HepG2 (cell line): ENCODE measurements around the gene FIZ1. TPM values are rescaled to one million over a fixed set of nuclear protein-coding genes. Genes with fewer than 3 reads are reported as not detected.

Source experiments
- ATAD3A ChIP-seq: sonication (generic); formaldehyde crosslinking; IDR thresholded peaks from 2 replicates; pipeline ENCODE4 v1.4.0; 2020; ENCODE audit warnings: missing genetic modification reagents
- ATF3 ChIP-seq: sonication (generic); formaldehyde crosslinking; IDR thresholded peaks from 2 replicates; pipeline ENCODE4 v1.4.0; 2020; ENCODE audit warnings: missing genetic modification reagents
- DR1 ChIP-seq: sonication (generic); formaldehyde crosslinking; IDR thresholded peaks from 2 replicates; pipeline ENCODE4 v1.8.0; 2021; ENCODE audit warnings: mild to moderate bottlenecking, missing genetic modification reagents, inconsistent platforms
- GPN1 ChIP-seq: sonication (generic); formaldehyde crosslinking; IDR thresholded peaks from 2 replicates; pipeline ENCODE4 v1.5.1; 2020; ENCODE audit warnings: missing genetic modification reagents, borderline replicate concordance
- HNRNPH1 ChIP-seq: fragments of 200-400 bp; formaldehyde crosslinking; optimal IDR thresholded peaks from 2 replicates; pipeline ENCODE3; 2017; ENCODE audit warnings: mild to moderate bottlenecking, low read depth, low read length
- HOXD1 ChIP-seq: sonication (generic); formaldehyde crosslinking; IDR thresholded peaks from 2 replicates; pipeline ENCODE4 v1.5.0; 2020; ENCODE audit warnings: missing genetic modification reagents
- KLF15 ChIP-seq: sonication (generic); formaldehyde crosslinking; IDR thresholded peaks from 2 replicates; pipeline ENCODE4 v1.8.1; 2023; ENCODE audit warnings: borderline replicate concordance, mild to moderate bottlenecking, inconsistent platforms, missing genetic modification reagents, mixed read lengths
- KLF6 ChIP-seq: IDR thresholded peaks from 2 replicates; pipeline ENCODE4 v1.8.0; 2016; ENCODE audit warnings: missing biosample characterization, missing genetic modification reagents
- MLX ChIP-seq: IDR thresholded peaks from 2 replicates; pipeline ENCODE4 v1.6.1; 2016
- MXD1 ChIP-seq: sonication (generic); formaldehyde crosslinking; IDR thresholded peaks from 2 replicates; pipeline ENCODE4 v1.4.0; 2020; ENCODE audit warnings: mild to moderate bottlenecking, missing genetic modification reagents
- SMYD3 ChIP-seq: sonication (generic); formaldehyde crosslinking; IDR thresholded peaks from 2 replicates; pipeline ENCODE4 v1.8.1; 2023; ENCODE audit warnings: mild to moderate bottlenecking, missing genetic modification reagents
- SP140L ChIP-seq: sonication (generic); formaldehyde crosslinking; IDR thresholded peaks from 2 replicates; pipeline ENCODE4 v1.4.0; 2020; ENCODE audit warnings: missing genetic modification reagents, borderline replicate concordance
- ZKSCAN5 ChIP-seq: sonication (generic); formaldehyde crosslinking; IDR thresholded peaks from 2 replicates; pipeline ENCODE4 v1.5.1; 2020; ENCODE audit warnings: mild to moderate bottlenecking, missing genetic modification reagents
- ZNF101 ChIP-seq: sonication (generic); formaldehyde crosslinking; IDR thresholded peaks from 2 replicates; pipeline ENCODE4 v1.4.0; 2020; ENCODE audit warnings: mild to moderate bottlenecking, low read depth, missing genetic modification reagents, borderline replicate concordance
- ZNF333 ChIP-seq: sonication (generic); formaldehyde crosslinking; IDR thresholded peaks from 2 replicates; pipeline ENCODE4 v1.4.0; 2020; ENCODE audit warnings: mild to moderate bottlenecking, missing genetic modification reagents, borderline replicate concordance
- ZNF512B ChIP-seq: sonication (generic); formaldehyde crosslinking; IDR thresholded peaks from 2 replicates; pipeline ENCODE4 v1.5.1; 2020; ENCODE audit warnings: missing genetic modification reagents, mild to moderate bottlenecking, borderline replicate concordance
- ZNF562 ChIP-seq: sonication (generic); formaldehyde crosslinking; IDR thresholded peaks from 2 replicates; pipeline ENCODE4 v1.8.0; 2022; ENCODE audit warnings: missing genetic modification reagents, borderline replicate concordance
- ZNF567 ChIP-seq: sonication (generic); formaldehyde crosslinking; IDR thresholded peaks from 2 replicates; pipeline ENCODE4 v1.8.1; 2023; ENCODE audit warnings: mild to moderate bottlenecking, missing genetic modification reagents, borderline replicate concordance
- ZNF660 ChIP-seq: sonication (generic); formaldehyde crosslinking; IDR thresholded peaks from 2 replicates; pipeline ENCODE4 v1.5.1; 2020; ENCODE audit warnings: mild to moderate bottlenecking, low read depth, missing genetic modification reagents, borderline replicate concordance
- ZNF674 ChIP-seq: sonication (generic); formaldehyde crosslinking; IDR thresholded peaks from 2 replicates; pipeline ENCODE4 v1.5.0; 2020; ENCODE audit warnings: low read depth, mild to moderate bottlenecking, missing genetic modification reagents
- ZNF709 ChIP-seq: sonication (generic); formaldehyde crosslinking; IDR thresholded peaks from 2 replicates; pipeline ENCODE4 v1.5.0; 2020; ENCODE audit warnings: mild to moderate bottlenecking, missing genetic modification reagents
- ZNF713 ChIP-seq: sonication (generic); formaldehyde crosslinking; IDR thresholded peaks from 2 replicates; pipeline ENCODE4 v1.4.0; 2020; ENCODE audit warnings: mild to moderate bottlenecking, missing genetic modification reagents
- ZNF749 ChIP-seq: sonication (generic); formaldehyde crosslinking; IDR thresholded peaks from 2 replicates; pipeline ENCODE4 v1.8.0; 2022; ENCODE audit warnings: mild to moderate bottlenecking, missing genetic modification reagents, moderate library complexity, borderline replicate concordance
- ZNF768 ChIP-seq: sonication (generic); formaldehyde crosslinking; IDR thresholded peaks from 2 replicates; pipeline ENCODE4 v1.4.0; 2020; ENCODE audit warnings: missing genetic modification reagents
- polyA plus RNA-seq, 8 experiments: library from polyadenylated mRNA; depleted of rRNA in 3 of 8; stranded (reverse) in 7 of 8; unstranded in 1 of 8; fragments of >200 nt; fragmentation: Illumina TruSeq in 4 of 8; extraction: Trizol in 4 of 8; gene quantifications; 2 replicates each; pipeline versions ENCODE4 v1.2.1 to v1.2.3, GENCODE V29; 2011 to 2016; ENCODE audit warnings: low read depth in 4 of 8, missing spikeins in 1 of 8, mixed read lengths in 1 of 8; ENCODE audit not compliant: insufficient read depth in 1 of 8
- total RNA-seq, 5 experiments: library from RNA; depleted of rRNA; stranded (reverse); fragments of >200 nt; fragmentation: Illumina TruSeq; extraction: Trizol; gene quantifications; 2 replicates each; pipeline ENCODE4 v1.2.3, GENCODE V29; 2016; ENCODE audit warnings: low read depth in 1 of 5

FIZ1 gene
- total and polyA plus RNA-seq, 2 of the 13 experiments (the other 11 are each of a cell fraction or from before 2014, with no cell fraction given) = 3.6 to 5.9 TPM

GRCh38 chr19:55581145-55581822, 18.0 kb downstream of the FIZ1 start (continued):
- TF ChIP-seq ZNF512B (CRISPR knock-in tag) = no peak
- TF ChIP-seq ZNF674 (CRISPR knock-in tag) = no peak
- no peak for TF ChIP-seq HNRNPH1
- no peak for TF ChIP-seq ZNF562 (CRISPR knock-in tag)
- TF ChIP-seq ZNF749 (CRISPR knock-in tag) = no peak; the same call in 1 of the 2 replicates
- TF ChIP-seq ZNF660 (CRISPR knock-in tag) = no peak
- no peak for TF ChIP-seq HOXD1 (CRISPR knock-in tag)
- TF ChIP-seq ZKSCAN5 = no peak
- 0 out of 2 replicates have a peak, but pooled peaks have one; percentile 35 for TF ChIP-seq KLF6
- TF ChIP-seq ZNF768 (CRISPR knock-in tag) = no peak
- TF ChIP-seq SMYD3 (CRISPR knock-in tag) = no peak
- no peak for TF ChIP-seq GPN1 (CRISPR knock-in tag)
- TF ChIP-seq ZNF713 (CRISPR knock-in tag) = no peak
- TF ChIP-seq ATAD3A (CRISPR knock-in tag) = 0 out of 2 replicates have a peak, but pooled peaks have one; percentile 55
- TF ChIP-seq ZNF709 (CRISPR knock-in tag) = peak; percentile 70
- TF ChIP-seq ZNF101 (CRISPR knock-in tag) = no peak
- no peak for TF ChIP-seq ATF3 (CRISPR knock-in tag)
- TF ChIP-seq DR1 (CRISPR knock-in tag) = no peak
- peak; percentile 87; the same call in 1 of the 2 replicates for TF ChIP-seq SP140L
- TF ChIP-seq KLF15 (CRISPR knock-in tag) = no peak
- 0 out of 2 replicates have a peak, but pooled peaks have one; percentile 13 for TF ChIP-seq MLX (CRISPR knock-in tag)
- TF ChIP-seq MXD1 = peak; percentile 69; the same call in 1 of the 2 replicates
- no peak; the same call in 1 of the 2 replicates for TF ChIP-seq ZNF333 (CRISPR knock-in tag)
- TF ChIP-seq ZNF567 (CRISPR knock-in tag) = no peak
